Measurements from ENCODE around the gene FOLH1. TPM values are rescaled to one million over a fixed set of nuclear protein-coding genes. Genes with fewer than 3 reads are reported as not detected.
"Not testable (repeated sequence)": the region's sequence is repeated elsewhere in the genome, so short reads cannot be mapped to it uniquely, and the experiment has no call there.

The FOLH1 gene
- total RNA-seq, 2 donors from 2014 or later, result 0.35 to 1.6 TPM

GRCh38 chr11:49202287-49202976 lies 6.0 kb downstream of the FOLH1 start:
- no peaks in the 10 kb centered on the region for H3K36me3 ChIP-seq (ENCODE audit: control insufficient read depth, insufficient read depth, low read length)
- H3K9me3 ChIP-seq (ENCODE audit: control insufficient read depth, low read length), result no peaks in the 10 kb centered on the region
- TF ChIP-seq CTCF (conservative IDR thresholded peaks at IDR 0.05), result no peak
- WGBS, 2 experiments (ENCODE audit: insufficient coverage in 1 of 2, insufficient read length in 1 of 2), result 80 to 100% methylated on average over 1 to 4 of the region's 4 CpGs
- H3K27ac ChIP-seq (ENCODE audit: low read depth, low read length), result no peak overlapping the region
- H3K4me3 ChIP-seq (ENCODE audit: low read length), result no peak overlapping the region
- Mint-ChIP-seq H3K4me1 (no peaks in the 10 kb centered on the region), H3K4me3 (no peak overlapping the region), H3K27me3 (ENCODE audit: insufficient read depth) (peaks cover 6% of the 10 kb centered on the region), H3K27ac (no peak overlapping the region), H3K36me3 (ENCODE audit: low read depth) (no peaks in the 10 kb centered on the region), H3K9me3 (peaks cover 23% of the 10 kb centered on the region)
- H3K27me3 ChIP-seq (ENCODE audit: control insufficient read depth, insufficient read depth, low read length, poor library complexity, severe bottlenecking), result no peaks in the 10 kb centered on the region
- H3K9ac ChIP-seq (ENCODE audit: extremely low read depth, low read length, poor library complexity, severe bottlenecking), result no peak overlapping the region
- no peak for DNase-seq
- H3K4me1 ChIP-seq (ENCODE audit: control insufficient read depth, insufficient read depth, low read length), result no peaks in the 10 kb centered on the region

GRCh38 chr11:49196775-49197174 lies 11.6 kb downstream of the FOLH1 start:
- not testable (repeated sequence) for H3K4me1 Mint-ChIP-seq; H3K27me3 ChIP-seq (ENCODE audit: control insufficient read depth, insufficient read depth, low read length, poor library complexity, severe bottlenecking); H3K36me3 ChIP-seq (ENCODE audit: control insufficient read depth, insufficient read depth, low read length); H3K4me1 ChIP-seq (ENCODE audit: control insufficient read depth, insufficient read depth, low read length); H3K9me3 ChIP-seq (ENCODE audit: control insufficient read depth, low read length); DNase-seq; H3K4me3 Mint-ChIP-seq; H3K27me3 Mint-ChIP-seq (ENCODE audit: insufficient read depth); H3K27ac ChIP-seq (ENCODE audit: low read depth, low read length); H3K27ac Mint-ChIP-seq; H3K36me3 Mint-ChIP-seq (ENCODE audit: low read depth); H3K9ac ChIP-seq (ENCODE audit: extremely low read depth, low read length, poor library complexity, severe bottlenecking); H3K4me3 ChIP-seq (ENCODE audit: low read length)
- H3K9me3 Mint-ChIP-seq, result peaks cover 26% of the 10 kb centered on the region
- no CpG with 5 or more reads among the region's 1 CpG for WGBS, 2 experiments (ENCODE audit: insufficient coverage in 1 of 2, insufficient read length in 1 of 2)

GRCh38 chr11:49196002-49196401 lies 12.4 kb downstream of the FOLH1 start:
- H3K9me3 ChIP-seq (ENCODE audit: control insufficient read depth, low read length); H3K27me3 Mint-ChIP-seq (ENCODE audit: insufficient read depth); H3K27ac Mint-ChIP-seq; H3K36me3 ChIP-seq (ENCODE audit: control insufficient read depth, insufficient read depth, low read length); H3K4me3 ChIP-seq (ENCODE audit: low read length); H3K9ac ChIP-seq (ENCODE audit: extremely low read depth, low read length, poor library complexity, severe bottlenecking); H3K36me3 Mint-ChIP-seq (ENCODE audit: low read depth); H3K27ac ChIP-seq (ENCODE audit: low read depth, low read length); H3K4me1 Mint-ChIP-seq; DNase-seq; H3K27me3 ChIP-seq (ENCODE audit: control insufficient read depth, insufficient read depth, low read length, poor library complexity, severe bottlenecking); H3K4me1 ChIP-seq (ENCODE audit: control insufficient read depth, insufficient read depth, low read length); H3K4me3 Mint-ChIP-seq: not testable (repeated sequence)
- 84% methylated on average over 5 of the region's 6 CpGs; no CpG with 5 or more reads in 1 of the 2 experiments for WGBS, 2 experiments (ENCODE audit: insufficient coverage in 1 of 2, insufficient read length in 1 of 2)
- peaks cover 34% of the 10 kb centered on the region for H3K9me3 Mint-ChIP-seq

GRCh38 chr11:49190287-49190686 lies 18.1 kb downstream of the FOLH1 start:
- not testable (repeated sequence) for H3K27me3 ChIP-seq (ENCODE audit: control insufficient read depth, insufficient read depth, low read length, poor library complexity, severe bottlenecking); H3K4me1 ChIP-seq (ENCODE audit: control insufficient read depth, insufficient read depth, low read length); H3K27ac ChIP-seq (ENCODE audit: low read depth, low read length); H3K27ac Mint-ChIP-seq; H3K4me3 Mint-ChIP-seq; H3K36me3 Mint-ChIP-seq (ENCODE audit: low read depth); H3K27me3 Mint-ChIP-seq (ENCODE audit: insufficient read depth); H3K36me3 ChIP-seq (ENCODE audit: control insufficient read depth, insufficient read depth, low read length); H3K9ac ChIP-seq (ENCODE audit: extremely low read depth, low read length, poor library complexity, severe bottlenecking); H3K4me3 ChIP-seq (ENCODE audit: low read length); H3K4me1 Mint-ChIP-seq; DNase-seq
- 49% methylated on average over 2 of the region's 2 CpGs; no CpG with 5 or more reads in 1 of the 2 experiments for WGBS, 2 experiments (ENCODE audit: insufficient coverage in 1 of 2, insufficient read length in 1 of 2)
- H3K9me3 ChIP-seq (ENCODE audit: control insufficient read depth, low read length), result peaks cover 26% of the 10 kb centered on the region
- H3K9me3 Mint-ChIP-seq, result peaks cover 34% of the 10 kb centered on the region

GRCh38 chr11:49186225-49186624 lies 22.2 kb downstream of the FOLH1 start:
- not testable (repeated sequence) for H3K4me3 Mint-ChIP-seq; H3K4me3 ChIP-seq (ENCODE audit: low read length); DNase-seq; H3K27me3 Mint-ChIP-seq (ENCODE audit: insufficient read depth); H3K9ac ChIP-seq (ENCODE audit: extremely low read depth, low read length, poor library complexity, severe bottlenecking); H3K27ac Mint-ChIP-seq; H3K4me1 Mint-ChIP-seq; H3K36me3 ChIP-seq (ENCODE audit: control insufficient read depth, insufficient read depth, low read length); H3K36me3 Mint-ChIP-seq (ENCODE audit: low read depth); H3K4me1 ChIP-seq (ENCODE audit: control insufficient read depth, insufficient read depth, low read length); H3K27ac ChIP-seq (ENCODE audit: low read depth, low read length); H3K27me3 ChIP-seq (ENCODE audit: control insufficient read depth, insufficient read depth, low read length, poor library complexity, severe bottlenecking)
- H3K9me3 ChIP-seq (ENCODE audit: control insufficient read depth, low read length), result peaks cover 50% of the 10 kb centered on the region
- WGBS, 2 experiments (ENCODE audit: insufficient coverage in 1 of 2, insufficient read length in 1 of 2), result 80% methylated on average over 1 of the region's 2 CpGs; no CpG with 5 or more reads in 1 of the 2 experiments
- H3K9me3 Mint-ChIP-seq, result peaks cover 42% of the 10 kb centered on the region

GRCh38 chr11:49185597-49185996 lies 22.8 kb downstream of the FOLH1 start:
- H3K27ac ChIP-seq (ENCODE audit: low read depth, low read length); H3K4me3 ChIP-seq (ENCODE audit: low read length); H3K27ac Mint-ChIP-seq; H3K27me3 Mint-ChIP-seq (ENCODE audit: insufficient read depth); H3K27me3 ChIP-seq (ENCODE audit: control insufficient read depth, insufficient read depth, low read length, poor library complexity, severe bottlenecking); H3K36me3 Mint-ChIP-seq (ENCODE audit: low read depth); H3K4me1 ChIP-seq (ENCODE audit: control insufficient read depth, insufficient read depth, low read length); H3K9ac ChIP-seq (ENCODE audit: extremely low read depth, low read length, poor library complexity, severe bottlenecking); H3K4me3 Mint-ChIP-seq; H3K4me1 Mint-ChIP-seq; H3K36me3 ChIP-seq (ENCODE audit: control insufficient read depth, insufficient read depth, low read length); DNase-seq: not testable (repeated sequence)
- peaks cover 38% of the 10 kb centered on the region for H3K9me3 Mint-ChIP-seq
- peaks cover 50% of the 10 kb centered on the region for H3K9me3 ChIP-seq (ENCODE audit: control insufficient read depth, low read length)
- WGBS, 2 experiments (ENCODE audit: insufficient coverage in 1 of 2, insufficient read length in 1 of 2), result 65 to 83% methylated on average over 2 to 3 of the region's 3 CpGs
